ENCODE data around the gene PARD3B. TPM values are rescaled to one million over a fixed set of nuclear protein-coding genes. Genes with fewer than 3 reads are reported as not detected.

Gene PARD3B
- total and polyA plus RNA-seq, 2 of the 8 experiments (the other 6 are each of a cell fraction or from before 2014, with no cell fraction given): 1.2 to 5.7 TPM

- TF ChIP-seq CHD7 (IDR thresholded peaks at IDR 0.05; ENCODE audit: insufficient replicate concordance, low read length) (no peak), SRF (IDR thresholded peaks at IDR 0.05; ENCODE audit: low read depth, low read length) (no peak), FOSL1 (IDR thresholded peaks at IDR 0.05; ENCODE audit: insufficient read depth, low read depth, low read length) (no peak), RFX5 (IDR thresholded peaks at IDR 0.05; ENCODE audit: borderline replicate concordance, low read depth, low read length) (no peak), RNF2 (IDR thresholded peaks at IDR 0.05; ENCODE audit: borderline replicate concordance, low read depth, low read length, missing control alignments, poor library complexity, severe bottlenecking) (no peak), TEAD4 (IDR thresholded peaks at IDR 0.05; ENCODE audit: low read depth, low read length) (no peak), SP2 (IDR thresholded peaks at IDR 0.05; ENCODE audit: low read length) (no peak), YY1 (IDR thresholded peaks at IDR 0.05; ENCODE audit: low read depth, low read length) (no peak), USF2 (IDR thresholded peaks at IDR 0.05; ENCODE audit: low read length) (no peak), TAF1 (IDR thresholded peaks at IDR 0.05; ENCODE audit: low read depth, low read length) (no peak)
Measured at GRCh38 chr2:205010196-205010595, 464.9 kb downstream of the PARD3B start (continued).

Measured in H1 (cell line).